Skeletal muscle tissue (tissue), 5 donors: ENCODE data around the gene C1S. TPM values are rescaled to one million over a fixed set of nuclear protein-coding genes. Genes with fewer than 3 reads are reported as not detected.

Source experiments
- H3K27ac ChIP-seq: one replicate; pipeline ENCODE4 v1.7.0; 2013; ENCODE audit warnings: mild to moderate bottlenecking, low read depth, low read length, inconsistent platforms
- H3K27me3 ChIP-seq, 3 donors: one replicate each; pipeline ENCODE4 v1.7.0; 2013; ENCODE audit warnings: low read length in 3 of 3; ENCODE audit not compliant: control insufficient read depth in 3 of 3, insufficient read depth in 3 of 3
- H3K36me3 ChIP-seq, 3 donors: one replicate each; pipeline ENCODE4 v1.7.0; 2013; ENCODE audit warnings: low read length in 3 of 3; ENCODE audit not compliant: control insufficient read depth in 3 of 3, insufficient read depth in 3 of 3
- H3K4me1 ChIP-seq, 3 donors: one replicate each; pipeline ENCODE4 v1.7.0; 2013; ENCODE audit warnings: low read length in 3 of 3, mild to moderate bottlenecking in 3 of 3; ENCODE audit not compliant: control insufficient read depth in 3 of 3, insufficient read depth in 3 of 3
- H3K4me3 ChIP-seq, 3 donors: one replicate each; pipeline ENCODE4 v1.7.0; 2013; ENCODE audit warnings: low read length in 3 of 3
- H3K9ac ChIP-seq, 3 donors: one replicate each; pipeline ENCODE4 v1.7.0; 2013; ENCODE audit warnings: low read length in 3 of 3, mild to moderate bottlenecking in 3 of 3, moderate library complexity in 2 of 3, low read depth in 1 of 3
- H3K9me3 ChIP-seq, 3 donors: one replicate each; pipeline ENCODE4 v1.7.0; 2013; ENCODE audit warnings: low read length in 3 of 3; ENCODE audit not compliant: control insufficient read depth in 3 of 3
- small RNA-seq: library from RNA; depleted of rRNA; stranded (forward); fragments of <200 nt; gene quantifications from one replicate; pipeline ENCODE3, GENCODE V24; 2014
- total RNA-seq: library from RNA; depleted of rRNA; stranded (reverse); fragments of >200 nt; gene quantifications from one replicate; pipeline ENCODE4 v1.2.3, GENCODE V29; 2014
- donor health status: Osteomylitis.

The C1S gene
- total RNA-seq, 1 donor from 2014 or later = 89.8 TPM

DNA sequence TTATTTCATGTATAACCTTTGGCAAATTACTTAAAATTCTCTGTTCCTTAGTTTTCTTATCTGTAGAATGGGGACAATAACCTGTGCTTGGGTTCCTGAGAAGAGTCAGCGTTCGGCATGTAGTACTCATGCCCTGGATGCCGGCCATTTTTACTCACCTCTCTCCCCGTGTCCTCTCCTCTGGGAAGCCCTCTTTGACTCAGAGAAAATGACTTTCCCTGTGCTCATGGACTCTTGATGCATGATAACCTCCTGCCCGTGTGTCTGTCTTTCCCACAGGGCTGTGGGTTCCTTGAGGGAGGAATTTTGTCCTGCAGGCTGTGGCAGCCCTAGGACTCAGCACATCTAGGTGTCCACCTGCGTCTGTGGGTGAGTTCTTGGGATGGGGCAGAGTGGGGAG, 54.3 kb downstream of the C1S start:
- H3K36me3 ChIP-seq = peaks cover 0 to 9% (median 0%) of the 10 kb centered on the region in 3 donors
- peaks cover 0 to 5% (median 3%) of the 10 kb centered on the region in 3 donors for H3K4me1 ChIP-seq
- H3K9ac ChIP-seq = no peak overlapping the region
- H3K27me3 ChIP-seq = peaks cover 0 to 2% (median 0%) of the 10 kb centered on the region in 3 donors
- H3K9me3 ChIP-seq = no peaks in the 10 kb centered on the region
- H3K27ac ChIP-seq = no peak overlapping the region
- no peak overlapping the region for H3K4me3 ChIP-seq

DNA sequence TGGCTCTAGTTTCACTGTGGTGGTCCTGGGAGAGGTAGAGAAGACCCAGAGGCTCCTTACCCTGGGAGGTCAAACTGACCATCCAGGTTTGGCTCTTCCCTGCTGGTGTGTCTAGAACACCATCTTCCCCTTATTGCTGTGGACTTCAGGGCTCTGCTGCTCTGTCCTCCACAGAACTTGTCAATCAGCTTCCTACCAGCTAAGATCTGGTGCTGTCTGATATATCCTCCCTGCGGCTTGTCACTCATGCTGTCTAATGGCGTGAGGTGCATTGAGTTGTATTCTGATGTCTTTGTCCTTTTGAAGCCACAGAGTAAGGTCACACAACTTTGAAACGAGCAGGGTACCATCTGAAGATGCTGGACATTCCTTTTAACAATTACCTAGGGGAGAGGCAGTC, 55.7 kb downstream of the C1S start:
- Histone ChIP-seq H3K27ac (no peak overlapping the region), H3K4me3 (no peak overlapping the region), H3K4me1 (peaks cover 0 to 4% (median 3%) of the 10 kb centered on the region in 3 donors), H3K9ac (no peak overlapping the region), H3K36me3 (peaks cover 0 to 9% (median 0%) of the 10 kb centered on the region in 3 donors), H3K27me3 (peaks cover 0 to 2% (median 0%) of the 10 kb centered on the region in 3 donors), H3K9me3 (no peaks in the 10 kb centered on the region)

DNA sequence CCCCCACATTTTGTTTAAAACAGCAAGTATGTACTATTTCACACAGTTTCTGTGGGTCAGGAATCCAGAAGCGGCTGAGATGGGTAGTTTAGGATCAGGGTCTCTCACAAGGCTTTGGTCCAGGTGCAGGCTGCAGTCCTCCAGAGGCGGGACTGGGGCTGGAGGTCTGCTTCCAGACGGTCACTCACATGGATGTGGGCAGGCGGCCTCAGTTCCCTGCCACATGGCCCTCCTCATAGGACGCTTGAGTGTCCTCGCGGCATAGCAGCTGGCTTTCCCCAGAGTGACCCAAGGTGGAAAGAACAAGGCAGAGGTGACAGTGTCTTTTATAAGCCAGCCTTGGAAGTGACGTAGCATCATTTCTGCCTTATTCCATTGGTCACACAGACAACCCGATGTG, 56.4 kb downstream of the C1S start:
- no peak overlapping the region for H3K9ac ChIP-seq
- peaks cover 0 to 2% (median 0%) of the 10 kb centered on the region in 3 donors for H3K27me3 ChIP-seq
- H3K36me3 ChIP-seq = peaks cover 0 to 9% (median 0%) of the 10 kb centered on the region in 3 donors
- peaks cover 0 to 4% (median 4%) of the 10 kb centered on the region in 3 donors for H3K4me1 ChIP-seq
- H3K4me3 ChIP-seq = no peak overlapping the region
- no peaks in the 10 kb centered on the region for H3K9me3 ChIP-seq
- no peak overlapping the region for H3K27ac ChIP-seq

DNA sequence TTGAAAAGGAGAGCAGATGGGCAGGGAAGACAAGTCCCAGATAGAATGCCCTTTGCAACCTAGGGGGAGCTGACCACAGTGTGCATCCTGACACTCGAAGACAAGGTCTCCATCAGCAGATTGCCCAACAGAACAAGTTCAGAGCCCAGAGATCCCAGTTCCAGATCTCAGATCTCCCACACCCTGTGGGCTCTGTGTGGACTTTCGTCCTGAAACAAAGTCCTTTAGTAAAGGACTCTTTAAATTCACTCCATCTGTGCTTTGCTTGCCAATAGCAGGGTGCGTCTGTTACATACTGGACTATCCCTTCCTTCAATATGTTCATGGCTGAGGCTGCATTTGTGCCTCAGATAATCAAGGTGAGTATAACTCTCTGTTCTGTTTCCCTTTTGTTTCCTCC, 57.2 kb downstream of the C1S start:
- no peak overlapping the region for H3K4me3 ChIP-seq
- H3K36me3 ChIP-seq = peaks cover 0 to 9% (median 0%) of the 10 kb centered on the region in 3 donors
- H3K9me3 ChIP-seq = no peaks in the 10 kb centered on the region
- peaks cover 0 to 2% (median 0%) of the 10 kb centered on the region in 3 donors for H3K27me3 ChIP-seq
- H3K4me1 ChIP-seq = peaks cover 0 to 11% (median 3%) of the 10 kb centered on the region in 3 donors
- no peak overlapping the region for H3K27ac ChIP-seq
- H3K9ac ChIP-seq = no peak overlapping the region

DNA sequence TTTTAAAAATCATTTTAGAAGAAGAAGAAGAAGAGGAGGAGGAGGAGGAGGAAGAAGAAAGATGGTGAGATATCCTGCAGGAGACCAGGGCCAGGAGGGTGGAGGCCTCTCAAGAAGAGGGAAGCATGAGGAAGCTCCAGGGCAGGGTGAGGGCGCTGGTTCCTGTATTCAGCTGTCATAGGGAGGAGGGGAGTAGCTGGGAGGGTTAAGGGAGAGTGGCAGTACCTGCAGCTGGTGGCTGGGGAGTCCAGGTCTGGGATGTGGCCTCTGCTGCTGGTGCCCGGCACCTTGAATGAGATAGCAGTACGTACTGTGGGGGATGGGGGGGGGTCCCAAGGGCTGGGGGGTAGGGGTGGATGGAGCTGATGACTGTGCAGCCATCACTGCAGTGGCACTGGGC, 58.4 kb downstream of the C1S start:
- Histone ChIP-seq H3K36me3 (peaks cover 0 to 9% (median 0%) of the 10 kb centered on the region in 3 donors), H3K4me1 (peaks cover 0 to 14% (median 7%) of the 10 kb centered on the region in 3 donors), H3K9me3 (no peaks in the 10 kb centered on the region), H3K27ac (no peak overlapping the region), H3K9ac (no peak overlapping the region), H3K27me3 (peaks cover 0 to 2% (median 0%) of the 10 kb centered on the region in 3 donors), H3K4me3 (no peak overlapping the region)

DNA sequence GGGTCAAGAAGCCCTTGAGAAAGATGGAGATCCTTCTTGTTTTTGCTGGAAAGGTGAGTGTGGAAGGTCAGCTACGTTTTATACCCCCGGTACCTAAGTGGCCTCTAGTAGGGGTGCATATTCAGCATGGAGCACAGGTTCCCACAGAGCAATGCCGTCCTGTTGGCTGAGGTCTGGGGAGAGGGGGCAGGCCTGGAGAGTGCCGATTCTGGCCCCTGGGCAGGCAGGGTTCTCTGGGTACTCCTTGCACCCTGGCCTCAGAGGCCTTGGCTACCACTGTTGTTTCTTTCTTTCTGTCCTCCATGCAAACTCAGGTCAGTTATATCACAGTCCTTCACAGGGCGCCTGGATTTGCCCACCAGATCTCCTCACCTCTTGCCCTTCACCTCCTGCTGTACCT, 59.6 kb downstream of the C1S start:
- peaks cover 0 to 2% (median 0%) of the 10 kb centered on the region in 3 donors for H3K27me3 ChIP-seq
- H3K36me3 ChIP-seq = peaks cover 0 to 7% (median 0%) of the 10 kb centered on the region in 3 donors
- peaks cover 0 to 14% (median 7%) of the 10 kb centered on the region in 3 donors for H3K4me1 ChIP-seq
- no peak overlapping the region for H3K27ac ChIP-seq
- no peak overlapping the region for H3K9ac ChIP-seq
- H3K9me3 ChIP-seq = no peaks in the 10 kb centered on the region
- no peak overlapping the region for H3K4me3 ChIP-seq

Small RNA genes lying within 50 kb of the gene (small RNA-seq; reads per million reads assigned to genes)
- not detected for gene AC006512.1
- gene RNU6-485P = not detected

Other genes with a start within 250 kb of the C1S start
- 8.9 TPM for gene GPR162, start 238.9 kb upstream of the C1S start, total RNA-seq
- gene P3H3, start 232.3 kb upstream of the C1S start, total RNA-seq = 19.8 TPM
- 3.7 TPM for gene GNB3, start 219.8 kb upstream of the C1S start, total RNA-seq
- gene CDCA3, start 209.4 kb upstream of the C1S start, total RNA-seq = 3.1 TPM
- gene USP5, start 208.6 kb upstream of the C1S start, total RNA-seq = 61.6 TPM
- 1,878 TPM for gene TPI1, start 193.2 kb upstream of the C1S start, total RNA-seq
- 3.1 TPM for gene SPSB2, start 187.4 kb upstream of the C1S start, total RNA-seq
- 12.5 TPM for gene LRRC23, start 155.9 kb upstream of the C1S start, total RNA-seq
- gene ENO2, start 146.1 kb upstream of the C1S start, total RNA-seq = 2.6 TPM
- 7.3 TPM for gene ATN1, start 132.8 kb upstream of the C1S start, total RNA-seq
- not detected for gene RNU7-1, start 116.9 kb upstream of the C1S start, total RNA-seq
- 205 TPM for gene C12orf57, start 116.7 kb upstream of the C1S start, total RNA-seq
- gene PTPN6, start 109.4 kb upstream of the C1S start, total RNA-seq = 7.8 TPM
- gene PHB2, start 90.1 kb upstream of the C1S start, total RNA-seq = 273 TPM
- gene EMG1, start 89.8 kb upstream of the C1S start, total RNA-seq = 28.2 TPM
- gene LPCAT3, start 42.2 kb upstream of the C1S start, total RNA-seq = 14.6 TPM
- 76.7 TPM for gene C1R, start 31.7 kb downstream of the C1S start, total RNA-seq
- gene C1RL, start 48.5 kb downstream of the C1S start, total RNA-seq = 10.4 TPM
- not detected for gene RBP5, start 68.2 kb downstream of the C1S start, total RNA-seq
- gene CLSTN3, start 69.7 kb downstream of the C1S start, total RNA-seq = 15.1 TPM
- gene PEX5, start 129.0 kb downstream of the C1S start, total RNA-seq = 39.7 TPM
- not detected for gene ACSM4, start 243.4 kb downstream of the C1S start, total RNA-seq